PFSK-1 (cell line): ENCODE data around the gene TPPP3.

Source experiments
- POLR2AphosphoS5 ChIP-seq: IDR thresholded peaks from 2 replicates; pipeline ENCODE4 v1.6.1; 2012; ENCODE audit warnings: low read depth, mild to moderate bottlenecking, control low read depth, low read length, moderate library complexity
- REST ChIP-seq, 2 experiments: IDR thresholded peaks; 2 replicates each; pipeline versions ENCODE4 v1.6.1 to v1.8.0; 2011 to 2012; ENCODE audit warnings: low read depth in 2 of 2, low read length in 2 of 2, control low read depth in 1 of 2, inconsistent platforms in 1 of 2, mild to moderate bottlenecking in 1 of 2, moderate library complexity in 1 of 2; ENCODE audit not compliant: insufficient read depth in 1 of 2
- TAF1 ChIP-seq: IDR thresholded peaks from 2 replicates; pipeline ENCODE4 v1.6.1; 2012; ENCODE audit warnings: low read length, control low read depth, borderline replicate concordance; ENCODE audit not compliant: insufficient read depth

- no peak for TF ChIP-seq REST (IDR thresholded peaks at IDR 0.05; ENCODE audit: insufficient read depth in 1 of 2, low read depth in 2 of 2, low read length in 2 of 2)
- no peak for TF ChIP-seq POLR2AphosphoS5
- no peak for TF ChIP-seq TAF1
These were observed 7.6 kb upstream of the TPPP3 start for GRCh38 chr16:67400901-67401300.
